Peyer's patch (tissue), 4 donors: ENCODE results near the gene CIB1. TPM values are rescaled to one million over a fixed set of nuclear protein-coding genes. Genes with fewer than 3 reads are reported as not detected.
A peak's percentile ranks its signal among the peaks of the same experiment; 100 is the strongest.

Experiments
- DNase-seq, 3 donors: peaks; one replicate each; pipeline ENCODE4 v3.0.0-alpha.2; 2017 to 2019
- H3K27ac ChIP-seq, 4 donors: fragments of 200-600 bp; sonication (generic); one replicate each; pipeline ENCODE4 v1.5.1; 2016 to 2019
- H3K27me3 ChIP-seq, 2 donors: fragments of 200-600 bp; sonication (generic); one replicate each; pipeline ENCODE4 v1.5.1; 2019
- H3K36me3 ChIP-seq, 3 donors: fragments of 200-600 bp; sonication (generic); one replicate each; pipeline ENCODE4 v1.5.1; 2016 to 2019
- H3K4me1 ChIP-seq, 4 donors: fragments of 200-600 bp; sonication (generic); one replicate each; pipeline ENCODE4 v1.5.1; 2016 to 2019
- H3K4me3 ChIP-seq, 4 donors: fragments of 200-600 bp; sonication (generic); 1 replicate in 3 of 4; 2 replicates in 1 of 4; pipeline ENCODE4 v1.5.1; 2016 to 2019; ENCODE audit warnings: mild to moderate bottlenecking in 1 of 4
- H3K9me3 ChIP-seq, 4 donors: fragments of 200-600 bp; sonication (generic); one replicate each; pipeline ENCODE4 v1.5.1; 2016 to 2019; ENCODE audit warnings: mild to moderate bottlenecking in 1 of 4
- POLR2A ChIP-seq, 2 donors: fragments of 450-650 bp; IDR thresholded peaks; one replicate each; pipeline ENCODE4 v1.5.1; 2017; ENCODE audit warnings: antibody characterized with exemption in 2 of 2, mild to moderate bottlenecking in 2 of 2, moderate library complexity in 2 of 2
- small RNA-seq, 2 donors: library from RNA; depleted of rRNA; stranded (forward); fragments of <200 nt; gene quantifications; one replicate each; pipeline ENCODE3, GENCODE V24; 2016
- total RNA-seq, 4 donors: library from RNA; depleted of rRNA; stranded (reverse); fragments of >200 nt; gene quantifications; one replicate each; pipeline ENCODE4 v1.1.0, GENCODE V29; 2016
- TF ChIP-seq, protein P1 (sequence below), 6 experiments: fragments of 450-650 bp in 4 of 6; fragments of 200-600 bp in 2 of 6; sonication (generic) in 1 of 6; IDR thresholded peaks; one replicate each; pipeline ENCODE4 v1.5.1; 2017 to 2019; ENCODE audit warnings: antibody characterized with exemption in 6 of 6, mild to moderate bottlenecking in 3 of 6, moderate library complexity in 1 of 6

The CIB1 gene
- total RNA-seq, 4 donors from 2014 or later, result 71.0 to 166 (median 130) TPM

DNA sequence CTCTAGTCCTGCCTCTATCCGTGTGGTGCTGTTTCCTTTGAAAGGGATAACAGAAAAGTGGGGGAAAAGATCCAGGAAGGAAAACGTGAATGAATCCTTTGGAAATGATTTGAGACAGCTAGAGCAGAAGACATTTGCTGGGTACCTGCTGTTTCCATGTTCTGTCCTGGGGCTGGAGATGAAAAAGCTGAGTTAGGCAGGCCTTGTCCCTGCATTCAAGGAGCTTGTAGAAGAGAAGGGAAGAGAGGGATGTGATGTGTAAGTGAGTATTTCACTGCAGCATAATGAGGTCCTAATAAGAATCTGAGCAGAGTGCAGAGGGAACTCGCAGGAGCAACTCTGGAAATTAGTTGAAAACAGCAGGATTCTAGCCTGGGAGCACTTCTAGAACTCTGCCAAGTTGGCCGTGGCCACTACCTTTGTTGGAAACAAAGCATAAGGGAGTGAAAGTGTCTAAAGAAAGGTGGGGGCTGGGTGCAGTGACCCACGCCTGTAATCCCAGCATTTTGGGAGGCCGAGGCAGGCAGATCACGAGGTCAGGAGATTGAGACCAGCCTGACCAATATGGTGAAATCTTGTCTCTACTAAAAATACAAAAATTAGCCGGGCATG, 46.4 kb downstream of the CIB1 start:
- Histone ChIP-seq H3K9me3 (no peaks in the 10 kb centered on the region), H3K4me1 (peaks cover 3 to 68% (median 26%) of the 10 kb centered on the region in 4 donors), H3K4me3 (no peak overlapping the region), H3K36me3 (no peaks in the 10 kb centered on the region), H3K27ac (peak overlapping the region in 3 of 4 donors; percentile 12 to 95 (median 19)), H3K27me3 (no peaks in the 10 kb centered on the region)
- no peak for DNase-seq
- TF ChIP-seq, protein P1, sequence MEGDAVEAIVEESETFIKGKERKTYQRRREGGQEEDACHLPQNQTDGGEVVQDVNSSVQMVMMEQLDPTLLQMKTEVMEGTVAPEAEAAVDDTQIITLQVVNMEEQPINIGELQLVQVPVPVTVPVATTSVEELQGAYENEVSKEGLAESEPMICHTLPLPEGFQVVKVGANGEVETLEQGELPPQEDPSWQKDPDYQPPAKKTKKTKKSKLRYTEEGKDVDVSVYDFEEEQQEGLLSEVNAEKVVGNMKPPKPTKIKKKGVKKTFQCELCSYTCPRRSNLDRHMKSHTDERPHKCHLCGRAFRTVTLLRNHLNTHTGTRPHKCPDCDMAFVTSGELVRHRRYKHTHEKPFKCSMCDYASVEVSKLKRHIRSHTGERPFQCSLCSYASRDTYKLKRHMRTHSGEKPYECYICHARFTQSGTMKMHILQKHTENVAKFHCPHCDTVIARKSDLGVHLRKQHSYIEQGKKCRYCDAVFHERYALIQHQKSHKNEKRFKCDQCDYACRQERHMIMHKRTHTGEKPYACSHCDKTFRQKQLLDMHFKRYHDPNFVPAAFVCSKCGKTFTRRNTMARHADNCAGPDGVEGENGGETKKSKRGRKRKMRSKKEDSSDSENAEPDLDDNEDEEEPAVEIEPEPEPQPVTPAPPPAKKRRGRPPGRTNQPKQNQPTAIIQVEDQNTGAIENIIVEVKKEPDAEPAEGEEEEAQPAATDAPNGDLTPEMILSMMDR (IDR thresholded peaks at IDR 0.05), result no peak
- TF ChIP-seq POLR2A (IDR thresholded peaks at IDR 0.05), result no peak

DNA sequence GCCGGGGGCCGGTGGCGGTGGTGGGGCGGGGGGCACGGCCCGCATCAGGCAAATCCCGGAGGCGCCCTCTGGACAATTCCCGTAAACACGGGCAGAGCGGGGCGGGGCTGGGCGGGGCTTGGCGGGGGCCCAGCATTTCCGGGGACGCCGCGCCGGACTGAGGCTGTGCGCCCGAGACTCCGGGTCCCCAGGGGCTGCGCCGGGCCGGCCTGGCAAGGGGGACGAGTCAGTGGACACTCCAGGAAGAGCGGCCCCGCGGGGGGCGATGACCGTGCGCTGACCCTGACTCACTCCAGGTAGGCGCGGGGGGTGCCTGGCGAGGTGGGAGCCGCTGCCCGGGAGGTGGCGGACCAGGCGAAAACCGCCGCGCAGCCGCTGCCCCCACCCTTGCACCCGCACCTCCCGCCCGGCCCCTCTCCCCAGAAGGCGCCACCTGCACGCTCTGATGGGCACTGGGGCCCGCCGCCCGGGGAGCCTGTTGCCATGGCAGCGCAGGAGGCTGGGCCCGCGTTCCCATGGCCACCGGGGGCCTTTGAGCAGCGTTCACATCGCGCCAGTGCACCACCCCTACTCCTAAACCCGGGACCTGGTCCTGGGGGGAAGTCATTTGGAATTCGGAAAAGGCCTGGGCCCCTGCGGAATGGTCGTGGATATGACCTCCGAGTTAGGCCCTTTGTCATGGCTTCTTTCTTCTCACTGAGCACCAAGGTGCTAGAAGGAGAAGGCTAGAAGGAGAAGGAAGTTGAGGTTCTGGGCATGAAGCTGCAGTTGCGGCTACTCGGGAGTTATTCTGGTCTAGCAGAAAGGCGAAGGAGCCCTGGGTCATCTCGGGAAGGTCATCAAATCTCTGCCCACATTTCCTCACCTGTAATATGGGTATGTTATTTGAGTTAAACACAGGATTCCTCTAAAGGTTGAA, 48.7 kb downstream of the CIB1 start:
- TF ChIP-seq POLR2A (IDR thresholded peaks at IDR 0.05), result peak; percentile 39 to 67
- TF ChIP-seq, protein P1 (IDR thresholded peaks at IDR 0.05), result peak in 1 of 6 experiments; percentile 4

DNA sequence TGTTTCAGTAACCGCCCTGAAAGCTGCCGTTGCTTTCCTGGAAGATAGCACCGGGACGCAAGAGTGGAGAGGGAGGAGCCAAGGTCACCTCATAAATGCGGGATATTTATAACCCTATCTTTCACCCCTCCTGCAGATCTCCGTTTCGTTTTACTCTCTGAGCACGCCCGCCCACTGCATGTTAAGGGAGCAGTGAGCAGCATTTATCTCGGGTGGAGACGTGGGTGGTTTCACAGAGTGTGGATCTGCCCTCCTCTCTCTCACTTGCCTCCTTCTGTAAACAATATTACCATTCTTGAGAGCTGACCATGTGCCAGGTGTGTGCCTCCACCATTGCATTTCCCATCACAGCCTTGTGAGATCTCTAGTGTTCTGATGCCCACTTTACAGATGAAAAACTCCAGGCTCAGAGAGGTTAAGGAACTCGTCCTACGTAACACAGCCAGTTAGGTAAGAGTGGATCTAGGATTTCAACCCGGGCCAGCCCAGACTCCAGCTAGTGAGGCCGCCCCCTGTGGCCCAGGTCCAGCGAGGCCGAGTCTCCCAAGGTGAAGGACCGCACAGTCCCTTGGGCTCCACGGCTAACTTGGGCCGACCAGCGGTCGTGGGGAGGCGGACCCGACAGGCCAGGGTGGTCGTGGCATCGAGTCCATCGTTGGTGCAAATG, 49.5 kb downstream of the CIB1 start:
- H3K4me3 ChIP-seq, result peak overlapping the region; percentile 76 to 92 (median 79)
- no peaks in the 10 kb centered on the region for H3K27me3 ChIP-seq
- peaks cover 0 to 37% (median 8%) of the 10 kb centered on the region in 4 donors for H3K4me1 ChIP-seq
- DNase-seq, result peak; percentile 71 to 91 (median 85)
- peak overlapping the region; percentile 91 to 96 (median 93) for H3K27ac ChIP-seq
- H3K36me3 ChIP-seq, result no peaks in the 10 kb centered on the region
- no peaks in the 10 kb centered on the region for H3K9me3 ChIP-seq
- TF ChIP-seq, protein P1 (IDR thresholded peaks at IDR 0.05), result peak in 2 of 6 experiments; percentile 3 to 10
- peak; percentile 76 to 83 for TF ChIP-seq POLR2A (IDR thresholded peaks at IDR 0.05)

More for the DNA sequence above, 48.7 kb downstream of the CIB1 start:
- Histone ChIP-seq H3K4me1 (peaks cover 0 to 45% (median 13%) of the 10 kb centered on the region in 4 donors), H3K27me3 (no peaks in the 10 kb centered on the region), H3K36me3 (no peaks in the 10 kb centered on the region), H3K27ac (peak overlapping the region; percentile 91 to 96 (median 93)), H3K9me3 (no peaks in the 10 kb centered on the region), H3K4me3 (peak overlapping the region; percentile 76 to 92 (median 79))
- peak; percentile 83 to 91 (median 90) for DNase-seq

DNA sequence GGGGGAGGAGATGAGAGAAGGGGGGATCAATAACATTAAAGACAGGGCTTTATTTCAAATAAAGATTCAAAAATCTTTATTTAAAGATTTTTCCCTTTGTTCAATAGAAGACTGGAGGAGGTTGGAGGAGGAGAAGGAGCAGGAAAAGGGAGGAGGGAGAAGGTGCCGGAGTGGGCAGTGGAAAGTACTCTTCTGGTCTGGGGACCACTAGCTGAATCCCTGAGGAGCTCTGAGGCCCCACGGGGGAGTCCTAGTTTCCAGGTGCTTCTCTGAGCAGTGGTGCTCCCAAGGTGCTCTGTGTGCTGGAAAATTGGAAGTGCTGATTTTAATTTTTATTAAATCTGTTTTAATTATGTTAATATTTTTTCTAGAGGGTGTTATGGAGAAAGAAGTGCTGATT, 52.0 kb downstream of the CIB1 start:
- Histone ChIP-seq H3K4me3 (no peak overlapping the region), H3K27me3 (no peaks in the 10 kb centered on the region), H3K9me3 (no peaks in the 10 kb centered on the region), H3K36me3 (no peaks in the 10 kb centered on the region), H3K27ac (peak overlapping the region in 1 of 4 donors; percentile 95), H3K4me1 (peaks cover 0 to 20% (median 4%) of the 10 kb centered on the region in 4 donors)
- TF ChIP-seq, protein P1 (IDR thresholded peaks at IDR 0.05), result no peak
- TF ChIP-seq POLR2A (IDR thresholded peaks at IDR 0.05), result no peak
- DNase-seq, result no peak

Small RNA genes lying within 50 kb of the gene (small RNA-seq; reads per million reads assigned to genes)
- 0 reads per million in 2 donors for gene AC091167.3

Other genes starting within 250 kb of the CIB1 start
- 10 to 100 TPM; 19.8 to 31.3 (median 23.2) TPM for gene ZNF710, start 232.6 kb downstream of the CIB1 start, total RNA-seq
- gene IDH2, start 131.5 kb downstream of the CIB1 start, total RNA-seq, result 100 to 1,000 TPM in 3 of 4 donors, 10 to 100 TPM in 1; 89.9 to 184 (median 119) TPM
- gene SEMA4B, start 32.6 kb downstream of the CIB1 start, total RNA-seq, result 100 to 1,000 TPM in 2 of 4 donors, 10 to 100 TPM in 2; 63.2 to 147 (median 91.3) TPM
- gene GDPGP1, start 268 bp upstream of the CIB1 start, total RNA-seq, result 10 to 100 TPM in 3 of 4 donors, 1 to 10 TPM in 1; 8.3 to 24.0 (median 19.6) TPM
- not detected for gene TTLL13, start 15.6 kb upstream of the CIB1 start, total RNA-seq
- 10 to 100 TPM; 33.5 to 48.7 (median 39.2) TPM for gene NGRN, start 31.7 kb upstream of the CIB1 start, total RNA-seq
- 10 to 100 TPM in 1 of 4 donors, 1 to 10 TPM in 3; 4.0 to 11.7 (median 8.7) TPM for gene ZNF774, start 118.3 kb upstream of the CIB1 start, total RNA-seq
- gene IQGAP1, start 154.3 kb upstream of the CIB1 start, total RNA-seq, result 100 to 1,000 TPM; 162 to 334 (median 168) TPM